Activated CD4-positive, CD25-positive, alpha-beta regulatory T cell treated with anti-CD3 and anti-CD28 coated beads, Interleukin-2, amount 50 U/mL, for 16 hours (primary cell): Measurements from ENCODE around the gene SLC37A4.
A peak's percentile ranks its signal among the peaks of the same experiment; 100 is the strongest.
"Not testable (repeated sequence)": the region's sequence is repeated elsewhere in the genome, so short reads cannot be mapped to it uniquely, and the experiment has no call there.

ENCODE experiments used
- DNase-seq: peaks from one replicate; pipeline ENCODE4 v3.0.0-alpha.2; 2020; ENCODE audit warnings: low read depth, low spot score

The SLC37A4 gene

DNA sequence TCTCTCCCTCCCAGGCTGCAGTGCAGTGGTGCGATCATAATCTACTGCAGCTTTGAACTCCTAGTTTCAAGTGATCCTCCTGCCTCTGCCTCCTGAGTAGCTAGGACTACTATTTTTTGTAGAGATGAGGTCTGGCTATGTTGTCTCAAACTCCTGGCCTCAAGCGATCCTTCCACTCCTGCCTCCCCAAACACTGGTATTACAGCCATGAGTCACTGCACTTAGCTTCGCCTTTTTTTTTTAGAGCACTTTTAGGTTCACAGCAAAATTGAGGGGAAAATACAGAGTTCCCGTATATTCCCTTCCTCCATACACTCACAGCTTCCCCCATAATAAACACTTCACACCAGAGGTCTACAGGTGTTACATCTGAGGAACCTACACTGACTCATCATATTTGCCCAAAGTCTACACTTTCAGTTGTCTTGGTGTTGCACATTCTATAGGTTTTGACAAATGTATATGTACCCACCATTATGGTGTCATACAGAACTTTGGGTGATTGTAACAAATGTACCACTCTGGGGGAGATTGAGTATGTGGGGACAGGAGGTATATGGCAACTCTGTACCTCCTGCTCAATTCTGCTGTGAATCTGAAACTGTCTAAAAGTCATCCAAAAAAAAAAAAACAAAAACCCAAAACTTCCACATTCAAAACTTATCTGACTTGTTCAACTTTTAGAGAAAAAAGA, 11.3 kb upstream of the SLC37A4 start:
- DNase-seq = no peak

DNA sequence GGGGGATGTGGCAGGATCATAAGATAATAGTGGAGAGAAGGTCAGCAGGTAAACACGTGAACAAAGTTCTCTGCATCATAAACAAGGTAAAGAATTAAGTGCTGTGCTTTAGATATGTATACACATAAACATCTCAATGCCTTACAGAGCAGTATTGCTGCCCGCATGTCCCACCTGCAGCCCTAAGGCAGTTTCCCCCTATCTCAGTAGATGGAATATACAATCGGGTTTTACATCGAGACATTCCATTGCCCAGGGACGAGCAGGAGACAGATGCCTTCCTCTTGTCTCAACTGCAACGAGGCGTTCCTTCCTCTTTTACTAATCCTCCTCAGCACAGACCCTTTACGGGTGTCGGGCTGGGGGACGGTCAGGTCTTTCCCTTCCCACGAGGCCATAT, 8.8 kb upstream of the SLC37A4 start:
- not testable (repeated sequence) for DNase-seq

- DNase-seq = no peak
These were observed 8.2 kb upstream of the SLC37A4 start for GRCh38 chr11:119038884-119039283.

DNA sequence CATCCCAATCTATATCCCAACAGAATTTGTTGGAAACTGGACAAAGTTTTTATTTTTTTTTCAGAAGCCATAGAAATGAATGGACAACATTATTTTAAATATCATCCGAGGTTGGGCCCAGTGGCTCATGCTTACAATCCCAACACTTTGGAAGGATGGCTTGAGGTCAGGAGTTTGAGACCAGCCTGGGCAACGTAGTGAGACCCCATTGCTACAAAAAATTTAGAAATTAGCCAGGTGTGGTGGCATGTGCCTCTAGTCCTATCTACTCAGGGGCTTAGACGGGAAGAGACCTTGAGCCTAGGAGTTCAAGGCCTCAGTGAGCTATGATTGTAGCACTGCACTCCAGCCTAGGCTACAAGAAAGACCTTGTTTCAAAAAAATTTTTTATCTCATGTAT, 4.1 kb upstream of the SLC37A4 start:
- no peak for DNase-seq

- not testable (repeated sequence) for DNase-seq
These were observed 2.7 kb upstream of the SLC37A4 start for GRCh38 chr11:119033421-119033820.

DNA sequence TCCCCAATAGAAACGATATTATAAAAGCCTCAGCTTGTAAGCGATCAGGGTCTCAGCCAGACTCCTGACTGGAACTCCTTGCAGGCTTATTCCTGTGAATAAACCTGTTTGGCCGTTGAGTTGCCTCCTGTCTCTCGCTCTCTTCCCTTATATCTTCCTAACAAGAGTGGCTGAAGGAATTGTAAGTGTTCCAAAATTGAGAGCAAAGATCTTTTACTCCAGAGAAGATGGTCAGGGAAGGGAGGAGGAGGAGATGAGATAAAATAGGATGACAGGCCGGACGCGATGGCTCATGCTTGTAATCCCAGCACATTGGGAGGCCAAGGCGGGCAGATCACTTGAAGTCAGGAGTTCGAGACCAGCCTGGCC, 1.2 kb upstream of the SLC37A4 start:
- no peak for DNase-seq

- no peak for DNase-seq
These were observed 698 bp downstream of the SLC37A4 start for GRCh38 chr11:119030029-119030328.

DNA sequence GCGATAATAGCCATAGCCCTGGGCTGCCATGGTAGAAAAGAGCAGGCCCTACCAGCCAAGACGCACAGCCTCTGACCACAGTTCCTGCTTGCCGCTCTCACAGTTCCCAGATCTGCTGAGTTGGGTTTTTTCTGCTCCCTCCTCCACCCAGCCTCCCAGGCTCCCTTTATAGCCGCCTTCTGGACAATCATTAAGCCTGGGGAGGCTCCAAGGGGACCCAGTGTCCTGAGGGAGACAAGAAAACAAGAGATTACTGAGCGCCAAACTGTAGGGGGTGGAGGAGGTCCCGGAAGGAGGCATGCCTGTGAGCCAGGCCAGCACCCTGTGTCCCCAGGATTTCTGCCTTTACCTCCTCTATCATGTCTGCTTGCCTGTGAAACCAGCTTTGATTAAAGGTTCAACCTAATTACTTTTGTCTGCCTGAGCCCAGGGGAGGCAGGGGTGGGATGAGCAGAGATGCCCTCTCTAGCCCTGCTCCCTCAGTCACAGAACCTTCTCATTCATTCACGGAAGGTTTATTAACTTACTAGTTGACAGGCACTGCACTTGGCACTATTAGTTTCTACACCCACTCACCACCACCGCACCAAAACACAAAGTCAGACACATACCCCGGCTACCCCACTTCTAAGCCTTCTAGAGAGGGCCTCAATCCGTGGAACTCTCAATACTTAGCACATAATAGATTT, 1.2 kb downstream of the SLC37A4 start:
- no peak for DNase-seq

DNA sequence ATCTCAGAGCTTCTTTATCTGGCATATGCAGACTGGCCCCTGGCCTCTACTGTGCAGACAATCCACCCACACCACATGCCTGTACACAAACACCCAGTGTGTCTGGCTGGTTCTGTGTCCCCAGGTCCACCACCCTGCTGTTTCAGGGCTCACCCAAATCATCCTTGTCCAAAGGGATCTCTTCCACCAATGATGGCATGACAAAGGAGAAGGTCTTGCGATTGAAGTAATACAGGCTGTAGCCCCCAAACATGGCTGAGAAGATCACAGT, 1.7 kb downstream of the SLC37A4 start:
- DNase-seq = no peak

GRCh38 chr11:119028346-119029068, 2.2 kb downstream of the SLC37A4 start:
- DNase-seq = no peak

DNA sequence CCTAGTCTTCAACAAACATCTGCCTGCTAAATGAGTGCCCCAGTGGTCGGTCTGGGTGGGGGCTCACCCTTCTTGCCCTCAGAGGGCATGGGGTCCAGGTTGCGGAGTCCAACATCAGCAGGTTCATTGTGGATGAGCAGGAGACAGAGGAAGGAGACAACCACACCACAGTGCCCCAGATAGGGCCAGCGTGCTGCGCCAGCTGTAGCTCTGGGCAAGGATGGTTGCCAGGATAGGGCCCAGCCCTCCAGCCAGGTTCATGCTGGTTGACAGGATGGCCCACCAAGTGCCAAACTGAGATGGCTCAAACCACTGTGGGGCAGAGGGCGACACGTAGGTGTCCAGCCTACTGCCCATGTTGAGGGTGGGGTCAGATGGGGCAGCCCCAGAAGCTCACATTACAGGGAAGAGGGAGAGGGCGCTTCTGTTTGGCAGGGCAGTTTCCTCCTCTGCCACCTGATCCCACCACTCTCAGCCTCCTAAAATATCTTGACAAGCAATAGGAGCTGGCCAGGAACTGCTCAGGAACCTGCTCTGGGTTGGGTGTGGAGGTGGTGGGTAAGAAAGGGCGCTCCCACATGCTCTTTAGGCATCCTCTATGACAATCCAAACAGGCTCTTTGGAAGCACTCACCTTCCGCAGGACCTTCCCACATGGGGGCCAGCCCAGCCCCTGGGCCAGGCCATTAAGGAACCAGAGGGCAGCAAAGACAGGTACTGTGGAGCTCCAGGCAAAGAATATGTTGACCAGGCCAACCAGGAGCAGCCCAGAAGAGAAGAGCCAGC, 2.9 kb downstream of the SLC37A4 start:
- no peak for DNase-seq

GRCh38 chr11:119026970-119027369, 3.7 kb downstream of the SLC37A4 start:
- DNase-seq = no peak

GRCh38 chr11:119025978-119026766, 4.5 kb downstream of the SLC37A4 start:
- no peak for DNase-seq

- DNase-seq = no peak
These were observed 5.1 kb downstream of the SLC37A4 start for GRCh38 chr11:119025541-119025940.

DNA sequence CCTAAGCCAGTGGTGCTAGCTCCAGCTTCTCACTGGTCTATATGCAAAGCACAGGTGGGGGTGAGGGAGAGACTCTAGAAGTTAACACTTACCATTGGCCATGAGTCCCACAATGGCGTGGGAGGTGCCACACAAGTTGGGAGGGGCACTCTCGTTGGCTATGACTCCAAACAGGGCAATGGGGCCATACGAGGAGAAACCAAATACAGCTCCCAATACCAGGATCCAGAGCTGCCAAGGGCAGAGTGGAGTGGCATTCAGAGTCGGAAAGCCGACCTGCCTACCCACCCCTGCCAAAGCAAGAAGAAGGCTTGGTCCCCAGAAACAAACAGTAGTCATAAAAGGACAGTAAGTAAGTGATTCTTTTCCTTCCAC, 5.6 kb downstream of the SLC37A4 start:
- DNase-seq = no peak

DNA sequence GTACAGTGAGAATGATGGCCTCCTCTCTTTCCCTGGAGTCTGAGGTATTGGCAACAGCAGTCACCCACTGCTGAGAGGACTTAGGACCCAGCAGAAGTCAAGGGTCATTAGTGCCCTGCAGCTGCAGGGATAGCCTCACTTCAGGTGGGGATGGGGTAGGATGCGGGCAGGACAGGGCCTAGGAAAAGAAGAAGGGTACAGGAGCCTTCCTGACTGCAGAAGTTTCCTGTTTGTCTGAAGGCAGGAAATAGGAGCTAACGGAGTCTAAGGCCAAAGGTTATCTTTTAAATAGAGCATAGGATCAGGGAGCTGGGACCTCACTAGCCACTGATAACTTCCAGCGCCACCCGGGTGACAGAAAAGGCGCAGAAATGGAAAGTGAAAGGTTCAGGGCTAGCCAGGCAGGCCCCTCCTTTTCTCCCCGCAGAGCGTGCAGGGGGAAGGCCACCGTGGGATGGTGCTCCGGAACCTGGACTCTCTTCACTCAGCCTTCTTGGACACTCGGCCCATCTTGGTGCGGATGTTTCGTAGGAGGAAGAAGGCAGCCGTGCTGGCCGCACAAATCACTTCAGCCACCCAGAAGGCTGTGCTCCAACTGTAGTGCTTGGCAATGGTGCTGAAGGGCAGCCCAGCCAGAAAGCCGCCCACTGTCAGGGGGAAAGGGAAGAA, 6.1 kb downstream of the SLC37A4 start:
- no peak for DNase-seq

GRCh38 chr11:119023741-119024140, 6.9 kb downstream of the SLC37A4 start:
- no peak for DNase-seq

- DNase-seq = no peak
These were observed 9.0 kb downstream of the SLC37A4 start for GRCh38 chr11:119021631-119022030.

GRCh38 chr11:119019996-119020395, 10.7 kb downstream of the SLC37A4 start:
- DNase-seq = no peak

DNA sequence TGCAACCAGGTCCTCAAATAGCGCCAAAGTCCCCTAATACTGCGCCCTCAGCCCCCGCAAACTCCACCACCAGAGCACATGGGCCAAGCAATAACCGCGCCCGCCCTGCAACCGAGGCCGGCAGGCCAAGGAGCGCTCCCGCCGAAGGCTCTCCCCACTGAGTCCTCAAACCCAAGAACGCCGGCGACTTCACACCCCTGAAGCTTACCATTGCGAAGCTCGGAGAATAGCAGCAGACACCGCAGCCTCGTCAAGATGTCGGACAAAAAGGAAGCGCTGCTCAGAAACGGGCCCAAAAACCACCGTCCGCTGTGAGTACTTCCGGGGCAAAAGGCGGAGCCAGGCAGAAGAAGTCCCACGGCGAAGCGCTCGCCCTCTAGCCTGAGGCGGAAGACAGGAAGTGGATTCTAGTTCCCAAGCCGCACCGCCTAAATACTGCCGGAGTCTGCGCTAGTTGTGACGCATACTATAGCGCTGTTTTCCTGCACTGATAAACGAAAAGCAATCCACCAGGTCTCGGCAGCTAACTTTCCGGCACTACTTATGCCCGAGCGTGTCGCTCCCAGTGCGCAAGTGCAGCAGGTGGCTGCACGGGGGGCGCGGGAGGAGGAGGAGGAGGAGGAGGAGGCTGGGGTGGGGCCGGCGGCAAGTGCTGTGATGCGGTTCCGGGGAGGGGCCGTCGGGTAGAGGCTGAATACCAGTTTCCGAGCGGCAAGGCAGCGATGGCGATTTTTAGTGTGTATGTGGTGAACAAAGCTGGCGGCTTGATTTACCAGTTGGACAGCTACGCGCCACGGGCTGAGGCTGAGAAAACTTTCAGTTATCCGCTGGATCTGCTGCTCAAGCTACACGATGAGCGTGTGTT, 12.4 kb downstream of the SLC37A4 start, which contains the start of the genes RPS25 and TRAPPC4:
RPS25 (minus strand) TSS at position 270 of the 865 bp plus-strand sequence; CDS start at position 211, 59 bp downstream.
TRAPPC4 (plus strand) TSS at position 693 of the 865 bp plus-strand sequence; CDS start at position 723, 30 bp downstream.
- DNase-seq = peak; percentile 94
